Mesenchymal stem cell (in vitro differentiated cells and primary cell): ENCODE data around the gene RAB7A.

ENCODE experiments used
- DNase-seq: peaks from one replicate; pipeline ENCODE4 v3.0.0-alpha.2; 2013
- H2AFZ ChIP-seq: one replicate; pipeline ENCODE4 v1.6.1; 2013; ENCODE audit warnings: low read depth, mild to moderate bottlenecking, control low read depth, inconsistent platforms, low read length, moderate library complexity
- H2AK5ac ChIP-seq: 2 replicates; pipeline ENCODE4 v1.6.1; 2013; ENCODE audit warnings: low read length, moderate library complexity, mild to moderate bottlenecking, inconsistent platforms; ENCODE audit not compliant: severe bottlenecking
- H2BK120ac ChIP-seq: one replicate; pipeline ENCODE4 v1.6.1; 2013; ENCODE audit warnings: low read depth, mild to moderate bottlenecking, inconsistent platforms, low read length, moderate library complexity
- H2BK12ac ChIP-seq, 2 experiments: one replicate each; pipeline ENCODE4 v1.6.1; 2013; ENCODE audit warnings: inconsistent platforms in 2 of 2, low read length in 2 of 2, mild to moderate bottlenecking in 2 of 2, moderate library complexity in 2 of 2, control low read depth in 1 of 2
- H2BK15ac ChIP-seq: one replicate; pipeline ENCODE4 v1.6.1; 2013; ENCODE audit warnings: mild to moderate bottlenecking, low read depth, inconsistent platforms; ENCODE audit not compliant: poor library complexity, severe bottlenecking
- H2BK5ac ChIP-seq: 2 replicates; pipeline ENCODE4 v1.6.1; 2013; ENCODE audit warnings: low read depth, mild to moderate bottlenecking, low read length, control low read depth, inconsistent platforms; ENCODE audit not compliant: poor library complexity, severe bottlenecking
- H3K14ac ChIP-seq, 2 experiments: one replicate each; pipeline ENCODE4 v1.6.1; 2013; ENCODE audit warnings: inconsistent platforms in 2 of 2, low read length in 2 of 2, control low read depth in 1 of 2, mild to moderate bottlenecking in 1 of 2, moderate library complexity in 1 of 2
- H3K18ac ChIP-seq, 2 experiments: one replicate each; pipeline ENCODE4 v1.6.1; 2013; ENCODE audit warnings: inconsistent platforms in 2 of 2, low read length in 2 of 2, control low read depth in 1 of 2, low read depth in 1 of 2, mild to moderate bottlenecking in 1 of 2
- H3K23ac ChIP-seq, 2 experiments: one replicate each; pipeline ENCODE4 v1.6.1; 2013; ENCODE audit warnings: inconsistent platforms in 2 of 2, low read length in 2 of 2, mild to moderate bottlenecking in 2 of 2, moderate library complexity in 2 of 2, control low read depth in 1 of 2
- H3K27ac ChIP-seq: 2 replicates; pipeline ENCODE4 v1.5.1; 2013; ENCODE audit warnings: mild to moderate bottlenecking, moderate library complexity, low read length, control low read depth, inconsistent platforms; ENCODE audit not compliant: poor library complexity, severe bottlenecking
- H3K27me3 ChIP-seq, 2 experiments: 2 replicates each; pipeline versions ENCODE4 v1.6.1 to v1.7.0; 2013; ENCODE audit warnings: low read length in 2 of 2, mild to moderate bottlenecking in 2 of 2, moderate library complexity in 2 of 2, control low read depth in 1 of 2, inconsistent platforms in 1 of 2; ENCODE audit not compliant: control insufficient read depth in 1 of 2, insufficient read depth in 1 of 2
- H3K36me3 ChIP-seq, 2 experiments: 2 replicates each; pipeline versions ENCODE4 v1.6.1 to v1.7.0; 2013; ENCODE audit warnings: low read length in 2 of 2, control low read depth in 1 of 2, inconsistent platforms in 1 of 2, low read depth in 1 of 2, mild to moderate bottlenecking in 1 of 2; ENCODE audit not compliant: insufficient read depth in 2 of 2, control insufficient read depth in 1 of 2
- H3K4ac ChIP-seq, 2 experiments: one replicate each; pipeline ENCODE4 v1.6.1; 2013; ENCODE audit warnings: inconsistent platforms in 2 of 2, low read length in 2 of 2, mild to moderate bottlenecking in 2 of 2, moderate library complexity in 2 of 2, control low read depth in 1 of 2, low read depth in 1 of 2
- H3K4me1 ChIP-seq: 2 replicates; pipeline ENCODE4 v1.6.1; 2013; ENCODE audit warnings: low read depth, low read length, control low read depth; ENCODE audit not compliant: control insufficient read depth, insufficient read depth
- H3K4me2 ChIP-seq: 2 replicates; pipeline ENCODE4 v1.6.1; 2013; ENCODE audit warnings: low read length, mild to moderate bottlenecking, inconsistent platforms; ENCODE audit not compliant: poor library complexity, severe bottlenecking
- H3K4me3 ChIP-seq, 2 experiments: 2 replicates each; pipeline versions ENCODE4 v1.5.1 to v1.7.0; 2013; ENCODE audit warnings: low read length in 2 of 2, mild to moderate bottlenecking in 2 of 2, control low read depth in 1 of 2, low read depth in 1 of 2; ENCODE audit not compliant: insufficient read depth in 1 of 2
- H3K79me1 ChIP-seq: replicated peaks from 2 replicates; pipeline ENCODE4 v1.6.1; 2013; ENCODE audit warnings: mild to moderate bottlenecking, control low read depth, low read length, inconsistent platforms; ENCODE audit not compliant: poor library complexity, severe bottlenecking
- H3K9ac ChIP-seq: 2 replicates; pipeline ENCODE4 v1.7.0; 2013; ENCODE audit warnings: mild to moderate bottlenecking, low read length, moderate library complexity
- H3K9me3 ChIP-seq: 2 replicates; pipeline ENCODE4 v1.7.0; 2013; ENCODE audit warnings: mild to moderate bottlenecking, low read length; ENCODE audit not compliant: control insufficient read depth
- H4K8ac ChIP-seq: one replicate; pipeline ENCODE4 v1.6.1; 2013; ENCODE audit warnings: inconsistent platforms, mild to moderate bottlenecking, low read length, moderate library complexity
- H4K91ac ChIP-seq: one replicate; pipeline ENCODE4 v1.6.1; 2013; ENCODE audit warnings: mild to moderate bottlenecking, low read length, inconsistent platforms
- WGBS: methylation state at CpG from one replicate; pipeline ENCODE4 v1.1.7; 2013; ENCODE audit warnings: mixed read lengths; 5-methylcytosine and 5-hydroxymethylcytosine counted together

Gene RAB7A

DNA sequence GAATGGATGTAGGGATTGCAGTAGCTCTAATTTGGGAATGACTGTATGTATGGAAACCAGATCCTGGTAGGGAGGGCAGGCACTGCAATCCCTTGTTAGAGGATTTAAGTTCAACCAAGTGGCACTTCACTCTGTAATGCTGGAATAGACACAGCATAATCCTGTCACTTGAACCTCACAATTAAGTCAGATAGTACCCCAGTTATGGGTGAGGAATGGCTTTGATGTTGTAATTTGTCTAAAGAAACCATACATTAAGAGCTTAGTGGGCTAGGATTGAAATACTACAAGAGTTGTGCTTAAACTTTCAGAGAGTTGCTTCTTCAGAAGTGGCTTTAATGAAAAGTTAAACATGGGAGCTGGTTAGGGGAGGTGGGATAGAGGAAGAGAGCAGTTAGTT is 9.3 kb downstream of the RAB7A start:
- Histone ChIP-seq H3K9me3 (no peaks in the 10 kb centered on the region), H3K4me1 (peaks cover 2% of the 10 kb centered on the region), H3K4ac (no peak overlapping the region), H2AK5ac (no peak overlapping the region), H2BK12ac (no peak overlapping the region), H3K18ac (no peak overlapping the region), H2BK120ac (no peak overlapping the region), H3K79me1 (no peaks in the 10 kb centered on the region), H3K27me3 (no peaks in the 10 kb centered on the region), H3K14ac (no peak overlapping the region), H3K9ac (no peak overlapping the region), H2BK15ac (no peak overlapping the region), H3K27ac (no peak overlapping the region), H3K4me3 (no peak overlapping the region), H3K4me2 (no peak overlapping the region), H4K8ac (no peak overlapping the region), H2BK5ac (no peak overlapping the region), H3K23ac (no peak overlapping the region), H2AFZ (no peak overlapping the region), H3K36me3 (peaks cover 0 to 30% of the 10 kb centered on the region in 2 experiments), H4K91ac (no peak overlapping the region)
- DNase-seq: no peak

DNA sequence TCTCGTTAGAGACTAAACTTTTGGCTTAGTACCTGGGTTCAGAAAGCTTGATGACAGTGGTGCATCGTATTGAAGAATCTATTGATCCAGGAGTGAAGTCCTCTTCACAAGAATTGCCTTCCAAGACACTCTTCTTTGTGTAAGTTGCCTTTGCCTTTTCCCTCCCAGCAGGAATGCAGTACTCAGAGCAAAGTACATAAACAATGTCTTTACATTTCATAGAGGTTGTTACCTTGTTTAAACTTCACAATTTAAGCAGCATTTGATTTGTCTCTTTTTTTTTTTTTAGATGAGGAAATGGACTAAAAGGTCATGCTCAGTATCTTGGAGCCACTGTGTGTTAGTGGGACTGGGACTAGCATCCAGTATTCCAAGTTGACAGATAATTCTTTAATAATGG is 9.9 kb downstream of the RAB7A start:
- Histone ChIP-seq H3K4me3 (no peak overlapping the region), H2BK5ac (no peak overlapping the region), H3K79me1 (no peaks in the 10 kb centered on the region), H3K9me3 (no peaks in the 10 kb centered on the region), H2BK120ac (no peak overlapping the region), H3K27me3 (no peaks in the 10 kb centered on the region), H2AFZ (no peak overlapping the region), H3K18ac (no peak overlapping the region), H3K23ac (no peak overlapping the region), H4K8ac (no peak overlapping the region), H3K36me3 (peaks cover 0 to 30% of the 10 kb centered on the region in 2 experiments), H2BK12ac (no peak overlapping the region), H3K9ac (no peak overlapping the region), H3K4me1 (peaks cover 2% of the 10 kb centered on the region), H4K91ac (no peak overlapping the region), H3K14ac (no peak overlapping the region), H2BK15ac (no peak overlapping the region), H3K4me2 (no peak overlapping the region), H3K27ac (no peak overlapping the region), H2AK5ac (no peak overlapping the region), H3K4ac (no peak overlapping the region)
- 93% methylated on average over 2 of the region's 2 CpGs for WGBS
- DNase-seq: peak; percentile 6

- no peak overlapping the region for H2BK15ac ChIP-seq
- H4K91ac ChIP-seq: no peak overlapping the region
- H3K27me3 ChIP-seq: no peaks in the 10 kb centered on the region
- no peak overlapping the region for H3K27ac ChIP-seq
- no peak overlapping the region for H2AK5ac ChIP-seq
- peaks cover under 1 to 33% of the 10 kb centered on the region in 2 experiments for H3K36me3 ChIP-seq
- peak; percentile 31 for DNase-seq
- H2AFZ ChIP-seq: no peak overlapping the region
- H3K4me3 ChIP-seq: no peak overlapping the region
- H2BK12ac ChIP-seq: no peak overlapping the region
- WGBS: 100% methylated on average over 1 of the region's 3 CpGs
- no peak overlapping the region for H3K14ac ChIP-seq
- no peak overlapping the region for H4K8ac ChIP-seq
- no peak overlapping the region for H3K4me2 ChIP-seq
- H3K9me3 ChIP-seq: no peaks in the 10 kb centered on the region
- no peak overlapping the region for H2BK5ac ChIP-seq
- H2BK120ac ChIP-seq: no peak overlapping the region
- H3K9ac ChIP-seq: no peak overlapping the region
- no peak overlapping the region for H3K4ac ChIP-seq
- H3K79me1 ChIP-seq: no peaks in the 10 kb centered on the region
- H3K23ac ChIP-seq: no peak overlapping the region
- peaks cover under 1% of the 10 kb centered on the region for H3K4me1 ChIP-seq
- no peak overlapping the region for H3K18ac ChIP-seq
These were observed 10.6 kb downstream of the RAB7A start for GRCh38 chr3:128736601-128737000.

GRCh38 chr3:128740621-128741020 is 14.6 kb downstream of the RAB7A start:
- 94% methylated on average over 1 of the region's 1 CpG for WGBS
- DNase-seq: no peak
- Histone ChIP-seq H2AK5ac (no peak overlapping the region), H3K4me1 (no peaks in the 10 kb centered on the region), H2BK5ac (no peak overlapping the region), H3K27ac (no peak overlapping the region), H3K9me3 (no peaks in the 10 kb centered on the region), H3K18ac (no peak overlapping the region), H3K23ac (no peak overlapping the region), H4K91ac (no peak overlapping the region), H3K9ac (no peak overlapping the region), H3K14ac (no peak overlapping the region), H3K36me3 (peaks cover 25 to 47% of the 10 kb centered on the region in 2 experiments), H2BK120ac (no peak overlapping the region), H3K27me3 (no peaks in the 10 kb centered on the region), H2BK12ac (no peak overlapping the region), H3K4me2 (no peak overlapping the region), H2BK15ac (no peak overlapping the region), H2AFZ (no peak overlapping the region), H3K4ac (no peak overlapping the region), H3K79me1 (peaks cover 3% of the 10 kb centered on the region), H3K4me3 (no peak overlapping the region), H4K8ac (no peak overlapping the region)
